HCT116 (cell line): ENCODE measurements around the gene PDSS2. TPM values are rescaled to one million over a fixed set of nuclear protein-coding genes. Genes with fewer than 3 reads are reported as not detected.

Experiments used
- ATAC-seq: fragments of 200-7000 bp; cut with Tn5 transposase; 2 replicates; pipeline ENCODE4 v1.9.1; 2020; ENCODE audit warnings: mild to moderate bottlenecking, moderate library complexity
- BruUV-seq: library from RNA; stranded (reverse); fragments of 400-500 nt; replicated peaks from 2 replicates; lab custom pipeline; 2021; lab: Mats Ljungman, UMichigan
- CTCF ChIA-PET: fragments of 300-600 bp; sonication (Branson Sonifier 250); formaldehyde crosslinking; loops from one replicate; lab custom pipeline; 2021; ENCODE audit warnings: antibody characterized with exemption; lab: Charles Lee
- POLR2A ChIA-PET: fragments of 300-600, 350-600 bp; sonication (Branson Sonifier 250); formaldehyde crosslinking; loops from one replicate; lab custom pipeline; 2021; ENCODE audit warnings: antibody characterized with exemption; lab: Charles Lee
- RAD21 ChIA-PET, 2 experiments: fragments of 300-600 bp; sonication (Branson Sonifier 250); formaldehyde crosslinking; loops; one replicate each; lab custom pipeline; 2023; ENCODE audit warnings: low total read pairs in 2 of 2; ENCODE audit not compliant: uncharacterized antibody in 2 of 2, unreplicated experiment in 2 of 2, low non-redundant PET in 1 of 2; lab: Charles Lee
- DNase-seq: peaks from one replicate; pipeline ENCODE4 v3.0.0-alpha.2; 2010; ENCODE audit warnings: low read depth, low spot score
- H2AFZ ChIP-seq: fragments of 200-600 bp; shearing (Covaris generic), sonication (generic); 2 replicates; pipeline ENCODE4 v1.6.1; 2017; ENCODE audit warnings: low read depth, mixed run types, mixed read lengths, antibody characterized with exemption, low read length; ENCODE audit not compliant: poor library complexity, severe bottlenecking
- H3K27ac ChIP-seq: 2 replicates; pipeline ENCODE4 v1.5.1; 2012; ENCODE audit warnings: low read depth, low read length
- H3K27me3 ChIP-seq: fragments of 200-600 bp; sonication (generic); 2 replicates; pipeline ENCODE4 v1.6.1; 2016; ENCODE audit warnings: mixed run types, low read length, mixed read lengths; ENCODE audit not compliant: insufficient read depth
- H3K36me3 ChIP-seq, 2 experiments: fragments of 200-500 bp in 1 of 2; fragments of 200-600 bp in 1 of 2; sonication (Bioruptor generic) in 1 of 2; sonication (generic) in 1 of 2; 2 replicates each; pipeline versions ENCODE4 v1.5.1 to v1.6.1; 2014 to 2016; ENCODE audit warnings: low read length in 2 of 2, inconsistent platforms in 1 of 2, mixed read lengths in 1 of 2, mixed run types in 1 of 2; ENCODE audit not compliant: insufficient read depth in 2 of 2, control insufficient read depth in 1 of 2
- H3K4me1 ChIP-seq, 2 experiments: fragments of 200-600 bp in 1 of 2; sonication (generic) in 1 of 2; 2 replicates each; pipeline versions ENCODE4 v1.5.1 to v1.6.1; 2012 to 2017; ENCODE audit warnings: low read length in 2 of 2, inconsistent platforms in 1 of 2, mild to moderate bottlenecking in 1 of 2, mixed read lengths in 1 of 2, mixed run types in 1 of 2, moderate library complexity in 1 of 2; ENCODE audit not compliant: insufficient read depth in 2 of 2, control insufficient read depth in 1 of 2
- H3K4me2 ChIP-seq: fragments of 200-600 bp; sonication (generic); 2 replicates; pipeline ENCODE4 v1.6.1; 2017; ENCODE audit warnings: mixed run types, low read length, mixed read lengths
- H3K4me3 ChIP-seq, 2 experiments: fragments of 200-600 bp in 1 of 2; sonication (generic) in 1 of 2; replicated peaks in 1 of 2; 2 replicates each; pipeline ENCODE4 v1.5.1; 2011 to 2016; ENCODE audit warnings: low read length in 2 of 2, control low read depth in 1 of 2, low read depth in 1 of 2, mild to moderate bottlenecking in 1 of 2, mixed read lengths in 1 of 2, mixed run types in 1 of 2
- H3K79me2 ChIP-seq: fragments of 200-600 bp; sonication (generic); 2 replicates; pipeline ENCODE4 v1.6.1; 2017; ENCODE audit warnings: mild to moderate bottlenecking, mixed run types, low read length, moderate library complexity, mixed read lengths; ENCODE audit not compliant: insufficient read depth
- H3K9ac ChIP-seq: fragments of 200-600 bp; sonication (generic); 2 replicates; pipeline ENCODE4 v1.6.1; 2016; ENCODE audit warnings: low read length, mixed read lengths
- H3K9me2 ChIP-seq: fragments of 200-600 bp; sonication (generic), shearing (Covaris generic); 2 replicates; pipeline ENCODE4 v1.6.1; 2017; ENCODE audit warnings: mixed run types, mild to moderate bottlenecking, moderate library complexity; ENCODE audit not compliant: insufficient read depth
- H3K9me3 ChIP-seq, 2 experiments: fragments of 200-500 bp in 1 of 2; fragments of 200-600 bp in 1 of 2; sonication (Bioruptor generic) in 1 of 2; sonication (generic) in 1 of 2; 2 replicates each; pipeline ENCODE4 v1.6.1; 2014 to 2017; ENCODE audit warnings: low read length in 2 of 2, mixed read lengths in 2 of 2, inconsistent platforms in 1 of 2, low read depth in 1 of 2, mild to moderate bottlenecking in 1 of 2, mixed run types in 1 of 2, moderate library complexity in 1 of 2; ENCODE audit not compliant: control insufficient read depth in 1 of 2, insufficient read depth in 1 of 2
- H4K20me1 ChIP-seq: fragments of 200-600 bp; sonication (generic), shearing (Covaris generic); 2 replicates; pipeline ENCODE4 v1.6.1; 2017; ENCODE audit warnings: mixed run types, mild to moderate bottlenecking, moderate library complexity; ENCODE audit not compliant: insufficient read depth
- CBX3 ChIP-seq: IDR thresholded peaks from 2 replicates; pipeline ENCODE4 v1.6.1; 2012; ENCODE audit warnings: low read depth
- CEBPB ChIP-seq: IDR thresholded peaks from 2 replicates; pipeline ENCODE4 v1.6.1; 2012; ENCODE audit warnings: low read depth
- CTCF ChIP-seq, 3 experiments: fragments of 200-600 bp in 1 of 3; sonication (generic) in 1 of 3; IDR thresholded peaks in 2 of 3; conservative IDR thresholded peaks in 1 of 3; 2 replicates each; pipeline ENCODE4 v1.5.1; 2012 to 2017; ENCODE audit warnings: low read depth in 2 of 3, low read length in 2 of 3, antibody characterized with exemption in 1 of 3, borderline replicate concordance in 1 of 3, control low read depth in 1 of 3, mild to moderate bottlenecking in 1 of 3, mixed read lengths in 1 of 3, mixed run types in 1 of 3, moderate library complexity in 1 of 3; ENCODE audit not compliant: insufficient read depth in 1 of 3
- EGR1 ChIP-seq: IDR thresholded peaks from 2 replicates; pipeline ENCODE4 v1.6.1; 2012; ENCODE audit warnings: low read depth
- ELF1 ChIP-seq: IDR thresholded peaks from 2 replicates; pipeline ENCODE4 v1.6.1; 2012; ENCODE audit warnings: low read depth, borderline replicate concordance
- EZH2 ChIP-seq: fragments of 200-600 bp; sonication (generic); IDR thresholded peaks from 2 replicates; pipeline ENCODE4 v1.6.1; 2017; ENCODE audit warnings: antibody characterized with exemption, mixed run types
- EZH2phosphoT487 ChIP-seq: fragments of 200-600 bp; IDR thresholded peaks from 2 replicates; pipeline ENCODE4 v1.6.1; 2018; ENCODE audit warnings: antibody characterized with exemption, borderline replicate concordance
- FOSL1 ChIP-seq: IDR thresholded peaks from 2 replicates; pipeline ENCODE4 v1.6.1; 2012; ENCODE audit warnings: low read depth
- JUND ChIP-seq: IDR thresholded peaks from 2 replicates; pipeline ENCODE4 v1.6.1; 2012
- MAX ChIP-seq: IDR thresholded peaks from 2 replicates; pipeline ENCODE4 v1.6.1; 2012
- POLR2A ChIP-seq: IDR thresholded peaks from 2 replicates; pipeline ENCODE4 v1.7.0; 2011; ENCODE audit warnings: borderline replicate concordance; ENCODE audit not compliant: insufficient read depth, insufficient read length; ENCODE audit errors: extremely low read depth
- RAD21 ChIP-seq: IDR thresholded peaks from 2 replicates; pipeline ENCODE4 v1.6.1; 2012; ENCODE audit warnings: low read depth, mild to moderate bottlenecking
- SIN3A ChIP-seq: IDR thresholded peaks from 2 replicates; pipeline ENCODE4 v1.6.1; 2012; ENCODE audit warnings: low read depth
- SP1 ChIP-seq: IDR thresholded peaks from 2 replicates; pipeline ENCODE4 v1.6.1; 2012; ENCODE audit warnings: low read depth
- SRF ChIP-seq: IDR thresholded peaks from 2 replicates; pipeline ENCODE4 v1.6.1; 2012; ENCODE audit warnings: low read depth
- YY1 ChIP-seq: IDR thresholded peaks from 2 replicates; pipeline ENCODE4 v1.6.1; 2011; ENCODE audit warnings: low read length, low read depth, moderate library complexity, mild to moderate bottlenecking; ENCODE audit not compliant: insufficient replicate concordance; ENCODE audit errors: extremely low read depth
- ZBTB33 ChIP-seq: IDR thresholded peaks from 2 replicates; pipeline ENCODE4 v1.6.1; 2011; ENCODE audit warnings: mild to moderate bottlenecking, low read length, moderate library complexity; ENCODE audit not compliant: insufficient replicate concordance; ENCODE audit errors: extremely low read depth
- ZFX ChIP-seq: fragments of 450-650 bp; IDR thresholded peaks from 2 replicates; pipeline ENCODE4 v1.6.1; 2017
- ZNF274 ChIP-seq: fragments of 200-500 bp; sonication (Bioruptor generic); IDR thresholded peaks from 2 replicates; pipeline ENCODE4 v1.6.1; 2014; ENCODE audit warnings: mild to moderate bottlenecking, low read depth, low read length, inconsistent platforms
- intact Hi-C: fragments of 100-400 bp; cut with micrococcal nuclease; formaldehyde crosslinking; loops from 2 replicates; pipeline ENCODE4 v1.10.0; 2022
- total RNA-seq: library from RNA; stranded (reverse); gene quantifications from one replicate; pipeline ENCODE4 v1.2.1, GENCODE V29; 2021; ENCODE audit not compliant: unreplicated experiment
- TF ChIP-seq, protein P1 (sequence below): IDR thresholded peaks from 2 replicates; pipeline ENCODE4 v1.6.1; 2012

The PDSS2 gene
- total RNA-seq, 1 experiment from 2014 or later: 12.2 TPM

GRCh38 chr6:107396211-107396610 is 63.2 kb downstream of the PDSS2 start (continued):
- TF ChIP-seq ZBTB33 (no peak), MAX (no peak), CBX3 (no peak)

DNA sequence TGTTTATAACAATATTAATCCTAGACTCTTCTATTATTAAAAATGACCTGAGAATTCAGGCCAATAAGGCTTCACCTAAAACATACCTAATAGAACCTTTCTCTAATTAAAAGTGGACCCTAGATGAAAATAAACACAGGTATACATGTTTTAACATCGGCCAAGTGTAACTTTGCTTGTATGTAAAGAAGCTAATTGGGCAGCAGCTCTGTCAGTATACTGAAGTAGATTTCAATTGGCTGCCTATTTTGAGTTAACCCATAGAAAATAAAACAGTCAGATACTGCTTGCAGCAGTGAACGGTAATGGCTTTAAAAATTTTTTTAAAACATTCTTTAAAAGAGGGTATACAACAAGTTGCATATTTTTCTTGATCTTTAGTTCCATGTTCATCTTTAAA is 67.3 kb downstream of the PDSS2 start:
- H3K27ac ChIP-seq: no peak overlapping the region
- H3K4me3 ChIP-seq: no peak overlapping the region
- ATAC-seq (no peak), DNase-seq (no peak)
- no peak overlapping the region for H2AFZ ChIP-seq
- no peaks in the 10 kb centered on the region for H3K27me3 ChIP-seq
- no peaks in the 10 kb centered on the region for H3K36me3 ChIP-seq
- no peaks in the 10 kb centered on the region for H4K20me1 ChIP-seq
- BruUV-seq: no TSS peak
- intact Hi-C loops: no loop called here
- no peak for TF ChIP-seq FOSL1
- no peak for TF ChIP-seq JUND
- no peak for TF ChIP-seq RAD21
- no peak for TF ChIP-seq SP1
- no peak for TF ChIP-seq CTCF (IDR thresholded peaks at IDR 0.05 in 2 of 3, conservative IDR thresholded peaks at IDR 0.05 in 1 of 3; ENCODE audit: borderline replicate concordance in 1 of 3, insufficient read depth in 1 of 3, low read depth in 2 of 3, low read length in 2 of 3)
- TF ChIP-seq MAX: no peak
- no peak for TF ChIP-seq EZH2phosphoT487
- no peak for TF ChIP-seq ZFX
- no peak for TF ChIP-seq YY1
- no peak for TF ChIP-seq EGR1
- no peak for TF ChIP-seq ELF1
- no peak for TF ChIP-seq SRF
- TF ChIP-seq CBX3: no peak
- no peak for TF ChIP-seq CEBPB
- TF ChIP-seq EZH2: no peak
- TF ChIP-seq, protein P1, sequence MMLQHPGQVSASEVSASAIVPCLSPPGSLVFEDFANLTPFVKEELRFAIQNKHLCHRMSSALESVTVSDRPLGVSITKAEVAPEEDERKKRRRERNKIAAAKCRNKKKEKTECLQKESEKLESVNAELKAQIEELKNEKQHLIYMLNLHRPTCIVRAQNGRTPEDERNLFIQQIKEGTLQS: no peak
- no peak for TF ChIP-seq SIN3A
- TF ChIP-seq POLR2A: no peak
- no peak for TF ChIP-seq ZNF274
- ChIA-PET POLR2A (no interaction called here), RAD21 (no interaction called here), CTCF (no interaction called here)
- H3K9ac ChIP-seq: no peak overlapping the region
- H3K4me1 ChIP-seq: no peaks in the 10 kb centered on the region
- no peaks in the 10 kb centered on the region for H3K9me3 ChIP-seq
- no peaks in the 10 kb centered on the region for H3K9me2 ChIP-seq
- H3K4me2 ChIP-seq: no peak overlapping the region
- no peaks in the 10 kb centered on the region for H3K79me2 ChIP-seq
